Ascending aorta (tissue), 2 donors: Measurements from ENCODE around the gene C14orf93. TPM values are rescaled to one million over a fixed set of nuclear protein-coding genes. Genes with fewer than 3 reads are reported as not detected.
"Not testable (repeated sequence)": the region's sequence is repeated elsewhere in the genome, so short reads cannot be mapped to it uniquely, and the experiment has no call there.

Experiments
- DNase-seq, 2 donors: peaks; one replicate each; pipeline ENCODE4 v3.0.0-alpha.2; 2019; ENCODE audit warnings: low spot score in 2 of 2
- H3K27ac ChIP-seq, 2 donors: fragments of 200-600 bp; sonication (generic); one replicate each; pipeline ENCODE4 v1.5.1; 2016 to 2017; ENCODE audit warnings: mild to moderate bottlenecking in 1 of 2
- H3K27me3 ChIP-seq: fragments of 200-600 bp; sonication (generic); one replicate; pipeline ENCODE4 v1.5.1; 2017
- H3K36me3 ChIP-seq, 2 donors: fragments of 200-600 bp; sonication (generic); one replicate each; pipeline ENCODE4 v1.5.1; 2016
- H3K4me1 ChIP-seq, 2 donors: fragments of 200-600 bp; sonication (generic); one replicate each; pipeline ENCODE4 v1.5.1; 2016 to 2017; ENCODE audit warnings: mild to moderate bottlenecking in 1 of 2
- H3K4me3 ChIP-seq, 2 donors: fragments of 200-600 bp; sonication (generic); one replicate each; pipeline ENCODE4 v1.5.1; 2016 to 2017; ENCODE audit warnings: mild to moderate bottlenecking in 1 of 2
- H3K9me3 ChIP-seq, 2 donors: fragments of 200-600 bp; sonication (generic); one replicate each; pipeline ENCODE4 v1.5.1; 2016
- intact Hi-C: fragments of 100-400 bp; cut with DNase I; formaldehyde crosslinking; loops from one replicate; pipeline ENCODE4 v1.15.1; 2023
- total RNA-seq: library from RNA; depleted of rRNA; stranded (reverse); fragments of >200 nt; gene quantifications from one replicate; pipeline ENCODE4 v1.1.0, GENCODE V29; 2016
- TF ChIP-seq, protein P1 (sequence below), 3 experiments: fragments of 200-600 bp in 2 of 3; fragments of 450-650 bp in 1 of 3; sonication (generic) in 2 of 3; IDR thresholded peaks; one replicate each; pipeline ENCODE4 v1.5.1; 2016 to 2019; ENCODE audit warnings: antibody characterized with exemption in 3 of 3, mild to moderate bottlenecking in 1 of 3, moderate library complexity in 1 of 3

Gene C14orf93
- total RNA-seq, 1 donor from 2014 or later = 7.1 TPM

DNA sequence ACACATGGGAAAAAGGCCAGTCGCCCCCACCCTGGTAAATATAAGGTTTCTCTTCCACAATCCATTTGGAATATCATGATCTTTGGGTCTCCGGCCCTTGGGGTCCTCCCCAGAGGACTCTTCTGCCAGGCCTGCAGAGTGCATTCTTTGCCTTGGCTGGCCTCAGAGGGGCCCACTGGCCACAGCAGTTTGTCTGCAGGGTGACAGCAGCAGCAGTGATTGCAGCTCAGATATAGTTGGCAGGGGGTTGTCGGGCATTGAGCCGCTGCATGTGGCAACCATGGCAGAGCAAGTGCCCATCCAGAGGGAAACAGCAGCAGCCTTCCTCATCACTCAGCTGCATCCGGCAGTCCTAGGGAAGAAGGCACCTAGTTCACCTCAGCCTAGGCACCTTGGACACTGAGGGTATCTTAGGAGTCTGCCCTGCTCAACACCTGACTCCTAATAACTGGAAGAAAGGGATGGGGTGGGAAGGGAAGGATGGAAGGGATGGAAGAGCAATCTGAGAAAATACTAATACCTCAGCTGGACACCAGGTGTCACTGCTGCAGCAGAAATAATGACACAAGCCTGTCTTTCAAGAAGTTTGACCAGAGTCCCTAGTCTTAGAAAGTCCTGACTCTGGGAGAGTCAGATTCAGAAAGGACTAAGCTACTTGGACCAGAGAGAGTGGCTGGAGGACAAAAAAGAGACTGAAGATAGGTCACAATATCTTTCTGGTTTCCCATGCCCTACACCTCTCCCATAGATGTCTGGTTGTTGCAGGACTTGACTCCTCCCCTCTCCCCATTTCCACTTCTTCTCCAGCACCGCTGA lies 36.5 kb downstream of the C14orf93 start:
- DNase-seq = no peak
- TF ChIP-seq, protein P1, sequence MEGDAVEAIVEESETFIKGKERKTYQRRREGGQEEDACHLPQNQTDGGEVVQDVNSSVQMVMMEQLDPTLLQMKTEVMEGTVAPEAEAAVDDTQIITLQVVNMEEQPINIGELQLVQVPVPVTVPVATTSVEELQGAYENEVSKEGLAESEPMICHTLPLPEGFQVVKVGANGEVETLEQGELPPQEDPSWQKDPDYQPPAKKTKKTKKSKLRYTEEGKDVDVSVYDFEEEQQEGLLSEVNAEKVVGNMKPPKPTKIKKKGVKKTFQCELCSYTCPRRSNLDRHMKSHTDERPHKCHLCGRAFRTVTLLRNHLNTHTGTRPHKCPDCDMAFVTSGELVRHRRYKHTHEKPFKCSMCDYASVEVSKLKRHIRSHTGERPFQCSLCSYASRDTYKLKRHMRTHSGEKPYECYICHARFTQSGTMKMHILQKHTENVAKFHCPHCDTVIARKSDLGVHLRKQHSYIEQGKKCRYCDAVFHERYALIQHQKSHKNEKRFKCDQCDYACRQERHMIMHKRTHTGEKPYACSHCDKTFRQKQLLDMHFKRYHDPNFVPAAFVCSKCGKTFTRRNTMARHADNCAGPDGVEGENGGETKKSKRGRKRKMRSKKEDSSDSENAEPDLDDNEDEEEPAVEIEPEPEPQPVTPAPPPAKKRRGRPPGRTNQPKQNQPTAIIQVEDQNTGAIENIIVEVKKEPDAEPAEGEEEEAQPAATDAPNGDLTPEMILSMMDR (IDR thresholded peaks at IDR 0.05) = peak; percentile 64 to 68 (median 66)
- H3K27me3 ChIP-seq = no peaks in the 10 kb centered on the region
- H3K4me3 ChIP-seq = no peak overlapping the region
- intact Hi-C loops = loop anchor here (1.0 kb wide), 1 partner anchor 10 kb away; no protein-coding TSS in a partner anchor
- no peaks in the 10 kb centered on the region for H3K9me3 ChIP-seq
- H3K27ac ChIP-seq = no peak overlapping the region
- H3K36me3 ChIP-seq = peaks cover 8 to 31% of the 10 kb centered on the region in 2 donors
- peaks cover 0 to 22% of the 10 kb centered on the region in 2 donors for H3K4me1 ChIP-seq

DNA sequence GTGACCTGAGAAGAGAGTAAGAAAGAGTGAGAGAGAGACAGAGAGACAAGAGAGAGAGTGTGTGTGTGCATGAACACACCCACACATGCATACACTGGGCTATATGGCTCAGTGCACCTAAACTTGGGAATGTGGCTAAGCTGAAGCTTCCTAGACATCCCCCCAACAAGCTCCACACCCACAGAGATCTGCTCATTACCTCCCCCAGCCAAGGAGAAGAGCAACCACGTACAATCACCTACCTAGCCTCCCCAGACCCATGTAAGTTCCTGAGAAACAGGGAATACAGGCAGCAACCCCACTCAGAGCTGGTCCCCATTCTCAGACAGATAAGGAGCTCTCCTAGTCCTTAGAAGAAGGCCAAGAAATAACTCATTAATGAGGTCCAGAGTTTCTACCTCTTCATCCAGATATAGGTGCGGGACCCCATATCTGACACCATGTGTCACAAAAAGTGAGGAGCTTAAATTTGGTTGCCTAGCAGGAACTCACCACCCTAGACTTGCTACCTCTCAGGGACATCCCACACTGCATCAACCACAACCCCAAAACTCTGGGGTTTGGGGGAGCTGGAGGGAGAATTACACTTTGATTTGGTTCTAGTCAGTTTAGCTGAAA lies 37.5 kb downstream of the C14orf93 start:
- peaks cover 0 to 12% of the 10 kb centered on the region in 2 donors for H3K4me1 ChIP-seq
- TF ChIP-seq, protein P1 (IDR thresholded peaks at IDR 0.05) = no peak
- intact Hi-C loops = no loop called here
- H3K27ac ChIP-seq = no peak overlapping the region
- H3K9me3 ChIP-seq = no peaks in the 10 kb centered on the region
- no peak overlapping the region for H3K4me3 ChIP-seq
- H3K36me3 ChIP-seq = peaks cover 8 to 31% of the 10 kb centered on the region in 2 donors
- H3K27me3 ChIP-seq = no peaks in the 10 kb centered on the region
- DNase-seq = no peak

DNA sequence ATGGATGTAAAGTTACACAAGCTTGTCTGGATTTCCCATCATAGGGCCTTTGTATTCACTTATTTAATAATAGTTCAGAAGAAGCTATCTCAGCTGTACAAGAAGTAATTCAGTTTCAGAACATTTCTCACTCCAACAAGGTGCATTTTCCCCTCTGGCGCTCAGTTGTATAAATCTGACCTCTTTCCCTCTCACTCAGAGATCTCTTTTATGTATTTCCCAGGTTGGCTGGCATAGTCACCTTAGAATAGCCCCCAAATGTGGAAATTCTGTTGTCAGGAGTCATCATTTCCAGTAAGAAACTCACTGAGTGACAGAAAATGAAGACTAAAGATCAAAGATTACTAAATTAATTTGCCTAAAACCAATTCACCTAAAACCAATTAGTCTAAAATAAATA lies 38.8 kb downstream of the C14orf93 start:
- Histone ChIP-seq H3K36me3 (peaks cover 8 to 31% of the 10 kb centered on the region in 2 donors), H3K27ac (no peak overlapping the region), H3K9me3 (no peaks in the 10 kb centered on the region), H3K4me1 (no peaks in the 10 kb centered on the region), H3K27me3 (no peaks in the 10 kb centered on the region), H3K4me3 (no peak overlapping the region)
- intact Hi-C loops = no loop called here
- DNase-seq = no peak
- TF ChIP-seq, protein P1 (IDR thresholded peaks at IDR 0.05) = no peak

DNA sequence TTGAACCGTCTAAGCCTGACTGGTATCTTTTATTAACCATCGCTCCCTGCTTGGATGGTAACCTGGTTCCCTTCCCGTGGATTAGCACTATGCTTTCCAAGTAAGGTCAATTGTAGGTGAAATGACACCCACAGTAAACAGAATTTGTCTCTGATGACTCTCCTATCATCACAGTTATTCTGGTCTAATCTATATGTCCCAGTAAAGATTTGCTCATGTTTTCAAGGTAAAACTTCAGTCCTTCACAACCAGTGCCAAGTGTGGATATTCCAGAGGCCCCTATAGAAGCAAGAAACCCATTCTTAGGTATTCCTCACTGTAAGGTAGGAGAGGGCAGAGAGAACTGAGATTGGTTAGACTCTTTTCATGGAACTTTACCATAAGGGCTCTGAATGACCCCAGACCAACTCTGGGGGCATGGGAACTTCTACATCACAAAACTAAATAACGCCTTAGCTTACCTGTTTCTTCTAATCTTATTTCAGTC lies 43.1 kb downstream of the C14orf93 start:
- TF ChIP-seq, protein P1 (IDR thresholded peaks at IDR 0.05) = no peak
- no peak overlapping the region for H3K27ac ChIP-seq
- peaks cover 0 to 9% of the 10 kb centered on the region in 2 donors for H3K36me3 ChIP-seq
- H3K4me3 ChIP-seq = no peak overlapping the region
- intact Hi-C loops = no loop called here
- no peaks in the 10 kb centered on the region for H3K27me3 ChIP-seq
- H3K9me3 ChIP-seq = no peaks in the 10 kb centered on the region
- no peaks in the 10 kb centered on the region for H3K4me1 ChIP-seq
- no peak for DNase-seq

DNA sequence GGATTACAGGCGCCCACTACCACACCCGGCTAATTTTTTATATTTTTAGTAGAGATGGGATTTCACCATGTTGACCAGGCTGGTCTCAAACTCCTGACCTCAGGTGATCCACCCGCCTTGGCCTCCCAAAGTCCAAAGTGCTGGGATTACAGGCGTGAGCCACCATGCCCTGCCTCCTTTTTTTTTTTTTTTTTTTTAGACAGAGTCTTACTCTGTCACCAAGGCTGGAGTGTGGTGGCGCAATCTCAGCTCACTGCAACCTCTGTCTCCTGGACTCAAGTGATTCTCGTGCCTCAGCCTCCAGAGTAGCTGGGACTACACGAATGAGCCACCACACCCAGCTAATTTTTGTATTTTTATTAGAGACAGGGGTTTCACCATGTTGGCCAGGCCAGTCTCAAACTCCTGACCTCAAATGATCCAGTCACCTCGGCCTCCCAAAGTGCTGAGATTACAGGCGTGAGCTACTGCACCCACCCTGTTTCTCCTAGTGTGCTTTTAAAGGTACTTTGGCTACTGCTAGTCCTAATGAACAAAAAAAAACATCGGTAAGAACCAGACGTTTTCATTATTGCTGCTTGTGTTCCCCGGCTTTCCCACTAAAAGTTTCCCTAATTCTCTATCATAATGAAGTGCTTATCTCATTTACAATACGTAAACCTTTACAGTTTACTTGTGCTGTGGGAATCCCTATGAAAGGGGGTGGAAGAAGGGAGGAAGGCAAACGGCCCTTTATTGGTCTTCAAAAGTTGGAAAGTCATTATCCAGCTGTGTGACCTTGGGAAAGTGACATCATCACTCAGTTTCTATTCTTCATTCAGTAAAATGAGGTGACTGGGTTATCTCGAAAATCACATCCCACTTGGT lies 43.8 kb downstream of the C14orf93 start:
- H3K27ac ChIP-seq, H3K4me1 ChIP-seq, H3K36me3 ChIP-seq, H3K9me3 ChIP-seq, intact Hi-C loops, H3K4me3 ChIP-seq, DNase-seq, H3K27me3 ChIP-seq: not testable (repeated sequence)
